SK-N-SH (cell line): ENCODE data around the gene PRIMPOL. TPM values are rescaled to one million over a fixed set of nuclear protein-coding genes. Genes with fewer than 3 reads are reported as not detected.

ENCODE experiments used
- CTCF ChIA-PET: fragments of 300-600, 350-600 bp; formaldehyde crosslinking; extraction: SDS; loops from one replicate; lab custom pipeline; 2021; lab: Yijun Ruan, JAX
- POLR2A ChIA-PET: fragments of 350-600 bp; sonication (Branson Sonifier 250); formaldehyde crosslinking; extraction: SDS; loops from one replicate; lab custom pipeline; 2020; ENCODE audit warnings: antibody characterized with exemption, inconsistent platforms; lab: Yijun Ruan, JAX
- DNase-seq: peaks from one replicate; pipeline ENCODE4 v3.0.0; 2012
- H2AFZ ChIP-seq: fragments of 200-600 bp; sonication (generic); 2 replicates; pipeline ENCODE4 v1.8.1; 2016; ENCODE audit warnings: antibody characterized with exemption, mild to moderate bottlenecking, low read depth
- H3F3A ChIP-seq: fragments of 200-600 bp; sonication (generic); replicated peaks from 2 replicates; pipeline ENCODE3; 2016; ENCODE audit warnings: antibody characterized with exemption, mild to moderate bottlenecking; ENCODE audit not compliant: insufficient read depth
- H3K27ac ChIP-seq, 2 experiments: fragments of 200-500 bp in 1 of 2; fragments of 200-600 bp in 1 of 2; sonication (Bioruptor generic) in 1 of 2; sonication (generic), shearing (Covaris generic) in 1 of 2; 2 replicates each; pipeline versions ENCODE4 v1.5.1 to v1.6.1; 2014 to 2016; ENCODE audit warnings: low read depth in 2 of 2, inconsistent platforms in 1 of 2, low read length in 1 of 2, mild to moderate bottlenecking in 1 of 2, mixed read lengths in 1 of 2
- H3K27me3 ChIP-seq: fragments of 200-600 bp; sonication (generic), shearing (Covaris generic); 2 replicates; pipeline ENCODE4 v1.6.1; 2016; ENCODE audit warnings: mixed run types; ENCODE audit not compliant: insufficient read depth
- H3K36me3 ChIP-seq, 2 experiments: fragments of 200-500 bp in 1 of 2; fragments of 200-600 bp in 1 of 2; sonication (Bioruptor generic) in 1 of 2; sonication (generic) in 1 of 2; replicated peaks in 1 of 2; 2 replicates each; pipeline versions ENCODE3 to v1.5.1; 2014 to 2016; ENCODE audit warnings: low read length in 1 of 2, mild to moderate bottlenecking in 1 of 2; ENCODE audit not compliant: insufficient read depth in 2 of 2, control insufficient read depth in 1 of 2
- H3K4me1 ChIP-seq, 2 experiments: fragments of 200-500 bp in 1 of 2; fragments of 200-600 bp in 1 of 2; sonication (Bioruptor generic) in 1 of 2; sonication (generic), shearing (Covaris generic) in 1 of 2; 2 replicates each; pipeline versions ENCODE4 v1.5.1 to v1.6.1; 2014 to 2016; ENCODE audit warnings: low read depth in 1 of 2, low read length in 1 of 2, mixed run types in 1 of 2; ENCODE audit not compliant: insufficient read depth in 2 of 2, control insufficient read depth in 1 of 2
- H3K4me2 ChIP-seq: fragments of 200-600 bp; sonication (generic), shearing (Covaris generic); 2 replicates; pipeline ENCODE4 v1.6.1; 2017; ENCODE audit warnings: mixed run types
- H3K4me3 ChIP-seq, 2 experiments: fragments of 200-500 bp in 1 of 2; fragments of 200-600 bp in 1 of 2; sonication (Bioruptor generic) in 1 of 2; sonication (generic), shearing (Covaris generic) in 1 of 2; 2 replicates each; pipeline versions ENCODE4 v1.5.1 to v1.8.1; 2014 to 2016; ENCODE audit warnings: low read depth in 2 of 2, inconsistent platforms in 1 of 2, low read length in 1 of 2, mild to moderate bottlenecking in 1 of 2, mixed read lengths in 1 of 2, moderate library complexity in 1 of 2
- H3K79me2 ChIP-seq: fragments of 200-600 bp; sonication (generic); 2 replicates; pipeline ENCODE4 v1.8.1; 2017; ENCODE audit warnings: mild to moderate bottlenecking; ENCODE audit not compliant: insufficient read depth
- H3K9ac ChIP-seq: fragments of 200-600 bp; sonication (generic); 2 replicates; pipeline ENCODE4 v1.6.1; 2017; ENCODE audit warnings: mixed run types
- H3K9me2 ChIP-seq: fragments of 200-600 bp; sonication (generic); 2 replicates; pipeline ENCODE4 v1.6.1; 2017; ENCODE audit warnings: mixed run types
- H3K9me3 ChIP-seq: fragments of 200-600 bp; sonication (generic); 2 replicates; pipeline ENCODE4 v1.6.1; 2017; ENCODE audit warnings: mixed run types, mild to moderate bottlenecking, moderate library complexity
- H4K20me1 ChIP-seq: fragments of 200-600 bp; sonication (generic); 2 replicates; pipeline ENCODE4 v1.6.1; 2017; ENCODE audit warnings: mild to moderate bottlenecking, mixed run types; ENCODE audit not compliant: insufficient read depth
- CHD2 ChIP-seq: fragments of 150-350 bp; IDR thresholded peaks from 2 replicates; pipeline ENCODE4 v1.6.1; 2018; ENCODE audit warnings: low read length; ENCODE audit not compliant: partially characterized antibody
- ELF1 ChIP-seq: IDR thresholded peaks from 2 replicates; pipeline ENCODE4 v1.4.0; 2012
- FOSL2 ChIP-seq: IDR thresholded peaks from 2 replicates; pipeline ENCODE4 v1.4.0; 2012; ENCODE audit warnings: low read depth, mild to moderate bottlenecking, moderate library complexity, borderline replicate concordance
- FOXJ3 ChIP-seq: sonication (generic); formaldehyde crosslinking; IDR thresholded peaks from 2 replicates; pipeline ENCODE4 v1.5.1; 2020; ENCODE audit warnings: mild to moderate bottlenecking, missing genetic modification reagents
- MEF2A ChIP-seq: IDR thresholded peaks from 2 replicates; pipeline ENCODE4 v1.4.0; 2012; ENCODE audit warnings: low read depth, borderline replicate concordance
- NRF1 ChIP-seq: IDR thresholded peaks from 2 replicates; pipeline ENCODE4 v1.6.1; 2012; ENCODE audit warnings: low read depth, mild to moderate bottlenecking, low read length
- POLR2AphosphoS5 ChIP-seq: IDR thresholded peaks from 2 replicates; pipeline ENCODE4 v1.6.1; 2012; ENCODE audit warnings: low read depth, low read length
- RCOR1 ChIP-seq: fragments of 150-350 bp; IDR thresholded peaks from 2 replicates; pipeline ENCODE4 v1.6.1; 2017; ENCODE audit warnings: antibody characterized with exemption, low read length
- RFX5 ChIP-seq: IDR thresholded peaks from 2 replicates; pipeline ENCODE4 v1.6.1; 2012; ENCODE audit warnings: mild to moderate bottlenecking, improper control_type of control experiment, low read length
- RXRA ChIP-seq: IDR thresholded peaks from 2 replicates; pipeline ENCODE4 v1.4.0; 2012; ENCODE audit warnings: low read depth, mild to moderate bottlenecking, borderline replicate concordance
- SMC3 ChIP-seq: IDR thresholded peaks from 2 replicates; pipeline ENCODE4 v1.6.1; 2012; ENCODE audit warnings: low read depth, low read length, improper control_type of control experiment
- TAF1 ChIP-seq: IDR thresholded peaks from 2 replicates; pipeline ENCODE4 v1.6.1; 2012; ENCODE audit warnings: low read depth, mild to moderate bottlenecking, low read length, moderate library complexity, borderline replicate concordance
- TCF12 ChIP-seq: IDR thresholded peaks from 2 replicates; pipeline ENCODE4 v1.4.0; 2012
- TEAD4 ChIP-seq: IDR thresholded peaks from 2 replicates; pipeline ENCODE4 v1.4.0; 2012; ENCODE audit warnings: mild to moderate bottlenecking, borderline replicate concordance; ENCODE audit not compliant: insufficient read depth
- WGBS: methylation state at CpG from one replicate; pipeline ENCODE4 v1.1.6; 2017; ENCODE audit warnings: low lambda C conversion rate; 5-methylcytosine and 5-hydroxymethylcytosine counted together
- polyA plus RNA-seq, 3 experiments: library from polyadenylated mRNA; depleted of rRNA; stranded (reverse); fragments of >200 nt; gene quantifications; 2 replicates each; pipeline ENCODE4 v1.2.3, GENCODE V29; 2012
- TF ChIP-seq, protein P1 (sequence below): fragments of 150-350 bp; IDR thresholded peaks from 2 replicates; pipeline ENCODE4 v1.6.1; 2016; ENCODE audit warnings: mild to moderate bottlenecking, low read depth, low read length
- TF ChIP-seq, protein P2 (sequence below): IDR thresholded peaks from 2 replicates; pipeline ENCODE4; 2012
- TF ChIP-seq, protein P3 (sequence below): IDR thresholded peaks from 2 replicates; pipeline ENCODE4 v1.4.0; 2012; ENCODE audit warnings: low read depth, borderline replicate concordance
- TF ChIP-seq, protein P4 (sequence below): IDR thresholded peaks from 2 replicates; pipeline ENCODE4 v1.6.1; 2012; ENCODE audit warnings: mild to moderate bottlenecking, low read depth, low read length, moderate library complexity

Gene PRIMPOL
- polyA plus RNA-seq, 1 of the 3 experiments (the other 2 are of a cell fraction) = 8.0 TPM

DNA sequence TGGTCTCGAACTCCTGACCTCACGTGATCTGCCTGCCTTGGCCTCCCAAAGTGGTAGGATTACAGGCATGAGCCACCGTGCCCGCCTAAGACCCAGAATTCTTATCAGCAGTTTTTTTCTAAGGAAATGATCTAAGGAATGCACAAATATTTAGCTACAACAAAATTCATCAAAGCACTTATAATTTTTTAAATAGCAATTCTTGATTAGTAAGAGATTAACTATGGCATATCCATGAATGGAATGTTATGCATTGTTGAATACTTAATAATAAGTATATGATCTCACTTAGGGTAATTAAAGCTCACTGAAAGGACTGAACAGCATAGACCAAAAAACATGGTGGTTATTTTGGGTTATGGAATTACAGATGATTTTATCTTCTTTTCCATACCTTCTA is 66.0 kb downstream of the PRIMPOL start:
- H3K4me1 ChIP-seq = no peaks in the 10 kb centered on the region; a peak in 1 of 4 replicates
- no peak for TF ChIP-seq RFX5
- TF ChIP-seq TAF1 = no peak
- no peak for TF ChIP-seq NRF1
- no peak for TF ChIP-seq FOSL2
- no peak for TF ChIP-seq POLR2AphosphoS5
- TF ChIP-seq RCOR1 = no peak
- TF ChIP-seq, all 33 proteins: peak for 0
- ChIA-PET CTCF (no interaction called here), POLR2A (interaction anchor here (0.6 kb wide), 1 partner anchor 19 kb away, joined by 3 read pairs; no protein-coding TSS in a partner anchor)
- H3K9me3 ChIP-seq = no peaks in the 10 kb centered on the region
- no peaks in the 10 kb centered on the region for H3F3A ChIP-seq
- DNase-seq = no peak
- no peaks in the 10 kb centered on the region for H3K9me2 ChIP-seq
- no peak overlapping the region for H3K27ac ChIP-seq
- H3K9ac ChIP-seq = no peak overlapping the region
- H3K36me3 ChIP-seq = peaks cover 16 to 43% of the 10 kb centered on the region in 2 experiments
- H3K4me2 ChIP-seq = no peak overlapping the region
- no peak overlapping the region for H2AFZ ChIP-seq
- H3K79me2 ChIP-seq = peaks cover 16% of the 10 kb centered on the region; the same call in 1 of the 2 replicates
- H4K20me1 ChIP-seq = no peaks in the 10 kb centered on the region
- 98% methylated on average over 4 of the region's 4 CpGs for WGBS
- no peak overlapping the region for H3K4me3 ChIP-seq
- no peaks in the 10 kb centered on the region for H3K27me3 ChIP-seq

DNA sequence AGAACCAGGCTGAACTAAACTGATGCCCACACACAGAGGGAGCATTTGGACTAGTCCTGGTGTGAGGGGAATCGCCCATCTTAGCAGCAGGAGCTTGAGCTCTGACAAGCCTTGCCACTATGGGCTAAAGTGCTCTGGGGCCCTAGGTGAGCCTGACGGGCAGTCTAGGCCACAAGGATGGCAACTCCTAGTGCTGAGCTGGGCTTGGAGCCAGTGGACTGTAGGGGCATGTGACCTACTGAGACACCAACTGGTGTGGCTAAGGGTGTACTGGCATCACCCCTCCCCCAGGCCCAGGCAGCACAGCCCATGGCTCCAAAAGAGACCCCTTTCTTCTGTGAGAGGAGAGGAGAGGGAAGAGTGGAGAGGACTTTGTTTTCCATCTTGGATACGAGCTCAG is 69.9 kb downstream of the PRIMPOL start:
- Histone ChIP-seq H3K79me2 (peaks cover 25% of the 10 kb centered on the region; the same call in 1 of the 2 replicates), H3F3A (no peaks in the 10 kb centered on the region), H3K27me3 (no peaks in the 10 kb centered on the region), H2AFZ (no peak overlapping the region), H3K27ac (no peak overlapping the region; a peak in 1 of 4 replicates), H3K4me1 (no peaks in the 10 kb centered on the region), H3K4me3 (no peak overlapping the region), H3K9me2 (no peaks in the 10 kb centered on the region), H4K20me1 (no peaks in the 10 kb centered on the region), H3K9ac (no peak overlapping the region), H3K36me3 (peaks cover 39 to 62% of the 10 kb centered on the region in 2 experiments), H3K9me3 (no peaks in the 10 kb centered on the region; the same call in 1 of the 2 replicates)
- no peak for DNase-seq
- 92% methylated on average over 2 of the region's 3 CpGs for WGBS
- ChIA-PET POLR2A (no interaction called here), CTCF (interaction anchor here (1.2 kb wide), 1 partner anchor 15 kb away, joined by 3 read pairs; the partner anchor contains the start of gene CENPU)
- TF ChIP-seq, protein P1, sequence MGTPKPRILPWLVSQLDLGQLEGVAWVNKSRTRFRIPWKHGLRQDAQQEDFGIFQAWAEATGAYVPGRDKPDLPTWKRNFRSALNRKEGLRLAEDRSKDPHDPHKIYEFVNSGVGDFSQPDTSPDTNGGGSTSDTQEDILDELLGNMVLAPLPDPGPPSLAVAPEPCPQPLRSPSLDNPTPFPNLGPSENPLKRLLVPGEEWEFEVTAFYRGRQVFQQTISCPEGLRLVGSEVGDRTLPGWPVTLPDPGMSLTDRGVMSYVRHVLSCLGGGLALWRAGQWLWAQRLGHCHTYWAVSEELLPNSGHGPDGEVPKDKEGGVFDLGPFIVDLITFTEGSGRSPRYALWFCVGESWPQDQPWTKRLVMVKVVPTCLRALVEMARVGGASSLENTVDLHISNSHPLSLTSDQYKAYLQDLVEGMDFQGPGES = no peak
- TF ChIP-seq RXRA (no peak), MEF2A (no peak), FOXJ3 (CRISPR knock-in tag) (no peak), CHD2 (no peak), TEAD4 (no peak), SMC3 (no peak), ELF1 (no peak), TCF12 (no peak), RCOR1 (no peak)
- TF ChIP-seq, protein P2, sequence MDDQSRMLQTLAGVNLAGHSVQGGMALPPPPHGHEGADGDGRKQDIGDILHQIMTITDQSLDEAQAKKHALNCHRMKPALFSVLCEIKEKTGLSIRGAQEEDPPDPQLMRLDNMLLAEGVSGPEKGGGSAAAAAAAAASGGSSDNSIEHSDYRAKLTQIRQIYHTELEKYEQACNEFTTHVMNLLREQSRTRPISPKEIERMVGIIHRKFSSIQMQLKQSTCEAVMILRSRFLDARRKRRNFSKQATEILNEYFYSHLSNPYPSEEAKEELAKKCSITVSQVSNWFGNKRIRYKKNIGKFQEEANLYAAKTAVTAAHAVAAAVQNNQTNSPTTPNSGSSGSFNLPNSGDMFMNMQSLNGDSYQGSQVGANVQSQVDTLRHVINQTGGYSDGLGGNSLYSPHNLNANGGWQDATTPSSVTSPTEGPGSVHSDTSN = no peak
- TF ChIP-seq, protein P3, sequence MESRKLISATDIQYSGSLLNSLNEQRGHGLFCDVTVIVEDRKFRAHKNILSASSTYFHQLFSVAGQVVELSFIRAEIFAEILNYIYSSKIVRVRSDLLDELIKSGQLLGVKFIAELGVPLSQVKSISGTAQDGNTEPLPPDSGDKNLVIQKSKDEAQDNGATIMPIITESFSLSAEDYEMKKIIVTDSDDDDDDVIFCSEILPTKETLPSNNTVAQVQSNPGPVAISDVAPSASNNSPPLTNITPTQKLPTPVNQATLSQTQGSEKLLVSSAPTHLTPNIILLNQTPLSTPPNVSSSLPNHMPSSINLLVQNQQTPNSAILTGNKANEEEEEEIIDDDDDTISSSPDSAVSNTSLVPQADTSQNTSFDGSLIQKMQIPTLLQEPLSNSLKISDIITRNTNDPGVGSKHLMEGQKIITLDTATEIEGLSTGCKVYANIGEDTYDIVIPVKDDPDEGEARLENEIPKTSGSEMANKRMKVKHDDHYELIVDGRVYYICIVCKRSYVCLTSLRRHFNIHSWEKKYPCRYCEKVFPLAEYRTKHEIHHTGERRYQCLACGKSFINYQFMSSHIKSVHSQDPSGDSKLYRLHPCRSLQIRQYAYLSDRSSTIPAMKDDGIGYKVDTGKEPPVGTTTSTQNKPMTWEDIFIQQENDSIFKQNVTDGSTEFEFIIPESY = no peak
- TF ChIP-seq, protein P4, sequence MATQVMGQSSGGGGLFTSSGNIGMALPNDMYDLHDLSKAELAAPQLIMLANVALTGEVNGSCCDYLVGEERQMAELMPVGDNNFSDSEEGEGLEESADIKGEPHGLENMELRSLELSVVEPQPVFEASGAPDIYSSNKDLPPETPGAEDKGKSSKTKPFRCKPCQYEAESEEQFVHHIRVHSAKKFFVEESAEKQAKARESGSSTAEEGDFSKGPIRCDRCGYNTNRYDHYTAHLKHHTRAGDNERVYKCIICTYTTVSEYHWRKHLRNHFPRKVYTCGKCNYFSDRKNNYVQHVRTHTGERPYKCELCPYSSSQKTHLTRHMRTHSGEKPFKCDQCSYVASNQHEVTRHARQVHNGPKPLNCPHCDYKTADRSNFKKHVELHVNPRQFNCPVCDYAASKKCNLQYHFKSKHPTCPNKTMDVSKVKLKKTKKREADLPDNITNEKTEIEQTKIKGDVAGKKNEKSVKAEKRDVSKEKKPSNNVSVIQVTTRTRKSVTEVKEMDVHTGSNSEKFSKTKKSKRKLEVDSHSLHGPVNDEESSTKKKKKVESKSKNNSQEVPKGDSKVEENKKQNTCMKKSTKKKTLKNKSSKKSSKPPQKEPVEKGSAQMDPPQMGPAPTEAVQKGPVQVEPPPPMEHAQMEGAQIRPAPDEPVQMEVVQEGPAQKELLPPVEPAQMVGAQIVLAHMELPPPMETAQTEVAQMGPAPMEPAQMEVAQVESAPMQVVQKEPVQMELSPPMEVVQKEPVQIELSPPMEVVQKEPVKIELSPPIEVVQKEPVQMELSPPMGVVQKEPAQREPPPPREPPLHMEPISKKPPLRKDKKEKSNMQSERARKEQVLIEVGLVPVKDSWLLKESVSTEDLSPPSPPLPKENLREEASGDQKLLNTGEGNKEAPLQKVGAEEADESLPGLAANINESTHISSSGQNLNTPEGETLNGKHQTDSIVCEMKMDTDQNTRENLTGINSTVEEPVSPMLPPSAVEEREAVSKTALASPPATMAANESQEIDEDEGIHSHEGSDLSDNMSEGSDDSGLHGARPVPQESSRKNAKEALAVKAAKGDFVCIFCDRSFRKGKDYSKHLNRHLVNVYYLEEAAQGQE = no peak
- TF ChIP-seq, all 33 proteins: peak for 0
- no peak overlapping the region for H3K4me2 ChIP-seq
